H9 (cell line): ENCODE measurements around the gene OLIG2. TPM values are rescaled to one million over a fixed set of nuclear protein-coding genes. Genes with fewer than 3 reads are reported as not detected.

Experiments
- DNase-seq: peaks from one replicate; pipeline ENCODE4 v3.0.0-alpha.2; 2017
- H2AFZ ChIP-seq: one replicate; pipeline ENCODE4 v1.6.1; 2013; ENCODE audit warnings: mild to moderate bottlenecking, low read length, control low read depth, moderate library complexity
- H2AK5ac ChIP-seq: 2 replicates; pipeline ENCODE4 v1.6.1; 2013; ENCODE audit warnings: low read length, control low read depth, mixed read lengths; ENCODE audit not compliant: insufficient read length
- H2BK120ac ChIP-seq: one replicate; pipeline ENCODE4 v1.6.1; 2013; ENCODE audit warnings: low read depth, mild to moderate bottlenecking, low read length, control low read depth, inconsistent platforms; ENCODE audit not compliant: poor library complexity, severe bottlenecking
- H2BK12ac ChIP-seq: 2 replicates; pipeline ENCODE4 v1.6.1; 2013; ENCODE audit warnings: low read length, control low read depth, mixed read lengths, low read depth; ENCODE audit not compliant: insufficient read length
- H2BK15ac ChIP-seq: 2 replicates; pipeline ENCODE4 v1.6.1; 2013; ENCODE audit warnings: low read depth, low read length, control low read depth
- H2BK20ac ChIP-seq: one replicate; pipeline ENCODE4 v1.6.1; 2013; ENCODE audit warnings: low read depth, mild to moderate bottlenecking, low read length, control low read depth, inconsistent platforms; ENCODE audit not compliant: poor library complexity, severe bottlenecking
- H2BK5ac ChIP-seq: 2 replicates; pipeline ENCODE4 v1.6.1; 2013; ENCODE audit warnings: low read length, control low read depth, mixed read lengths; ENCODE audit not compliant: insufficient read length
- H3K14ac ChIP-seq: 2 replicates; pipeline ENCODE4 v1.6.1; 2013; ENCODE audit warnings: low read length, control low read depth; ENCODE audit not compliant: insufficient read depth
- H3K18ac ChIP-seq: 2 replicates; pipeline ENCODE4 v1.6.1; 2013; ENCODE audit warnings: low read depth, mild to moderate bottlenecking, mixed read lengths, low read length, control low read depth; ENCODE audit not compliant: insufficient read length
- H3K23ac ChIP-seq: 2 replicates; pipeline ENCODE4 v1.6.1; 2013; ENCODE audit warnings: low read length, control low read depth, mixed read lengths, low read depth; ENCODE audit not compliant: insufficient read length
- H3K23me2 ChIP-seq: 2 replicates; pipeline ENCODE4 v1.6.1; 2013; ENCODE audit warnings: low read depth, mild to moderate bottlenecking, mixed read lengths, low read length, control low read depth; ENCODE audit not compliant: insufficient read length, poor library complexity, severe bottlenecking
- H3K27ac ChIP-seq: 2 replicates; pipeline ENCODE4 v1.5.1; 2013; ENCODE audit warnings: low read length, control low read depth, mixed read lengths, low read depth; ENCODE audit not compliant: insufficient read length
- H3K27me3 ChIP-seq: 2 replicates; pipeline ENCODE4 v1.6.1; 2013; ENCODE audit warnings: low read length, control low read depth, inconsistent platforms; ENCODE audit not compliant: insufficient read depth
- H3K4ac ChIP-seq: 2 replicates; pipeline ENCODE4 v1.6.1; 2013; ENCODE audit warnings: low read depth, mild to moderate bottlenecking, control low read depth, inconsistent platforms, low read length, moderate library complexity
- H3K4me1 ChIP-seq: 2 replicates; pipeline ENCODE4 v1.6.1; 2013; ENCODE audit warnings: low read length, control low read depth, inconsistent platforms; ENCODE audit not compliant: insufficient read depth
- H3K4me2 ChIP-seq: 2 replicates; pipeline ENCODE4 v1.6.1; 2013; ENCODE audit warnings: low read length, control low read depth, mixed read lengths; ENCODE audit not compliant: insufficient read length, insufficient read depth
- H3K56ac ChIP-seq: 2 replicates; pipeline ENCODE4 v1.6.1; 2013; ENCODE audit warnings: low read depth, mild to moderate bottlenecking, mixed read lengths, low read length, control low read depth; ENCODE audit not compliant: insufficient read length
- H3K79me1 ChIP-seq: 2 replicates; pipeline ENCODE4 v1.6.1; 2013; ENCODE audit warnings: low read depth, mild to moderate bottlenecking, moderate library complexity, low read length, control low read depth, inconsistent platforms; ENCODE audit not compliant: insufficient read depth, poor library complexity, severe bottlenecking
- H3K79me2 ChIP-seq: 2 replicates; pipeline ENCODE4 v1.6.1; 2013; ENCODE audit warnings: low read length, control low read depth, inconsistent platforms; ENCODE audit not compliant: insufficient read depth
- H3K9ac ChIP-seq: 2 replicates; pipeline ENCODE4 v1.6.1; 2013; ENCODE audit warnings: low read length, control low read depth, mixed read lengths; ENCODE audit not compliant: insufficient read length; ENCODE audit errors: extremely low read depth
- H3K9me3 ChIP-seq: one replicate; pipeline ENCODE4 v1.6.1; 2013; ENCODE audit warnings: low read depth, low read length, inconsistent platforms; ENCODE audit not compliant: control insufficient read depth
- H3T11ph ChIP-seq: one replicate; pipeline ENCODE4 v1.6.1; 2013; ENCODE audit warnings: mild to moderate bottlenecking, low read length, control low read depth, inconsistent platforms
- H4K20me1 ChIP-seq: one replicate; pipeline ENCODE4 v1.6.1; 2013; ENCODE audit not compliant: control insufficient read depth, insufficient read length, insufficient read depth
- H4K5ac ChIP-seq: 2 replicates; pipeline ENCODE4 v1.6.1; 2013; ENCODE audit warnings: low read depth, mild to moderate bottlenecking, mixed read lengths, low read length, control low read depth; ENCODE audit not compliant: insufficient read length
- H4K8ac ChIP-seq: replicated peaks from 2 replicates; pipeline ENCODE4 v1.6.1; 2013; ENCODE audit warnings: low read length, control low read depth, mixed read lengths, low read depth; ENCODE audit not compliant: insufficient read length
- H4K91ac ChIP-seq: 2 replicates; pipeline ENCODE4 v1.6.1; 2013; ENCODE audit warnings: low read depth, mild to moderate bottlenecking, moderate library complexity, mixed read lengths, low read length, control low read depth; ENCODE audit not compliant: insufficient read length
- H3K27ac Mint-ChIP-seq, 3 experiments: 2 replicates in 2 of 3; 3 replicates in 1 of 3; pipeline ENCODE4 v1.8.0; 2020 to 2021; ENCODE audit warnings: mixed read lengths in 3 of 3, mild to moderate bottlenecking in 1 of 3, moderate library complexity in 1 of 3
- H3K27me3 Mint-ChIP-seq: 2 replicates; pipeline ENCODE4 v1.8.0; 2021; ENCODE audit warnings: low read depth, mild to moderate bottlenecking, moderate library complexity, mixed read lengths
- H3K36me3 Mint-ChIP-seq, 3 experiments: 2 replicates in 2 of 3; 3 replicates in 1 of 3; pipeline ENCODE4 v1.8.0; 2020 to 2021; ENCODE audit warnings: low read depth in 3 of 3, mixed read lengths in 3 of 3; ENCODE audit not compliant: insufficient read depth in 1 of 3
- H3K4me1 Mint-ChIP-seq, 2 experiments: 2 replicates each; pipeline ENCODE4 v1.8.0; 2020; ENCODE audit warnings: mixed read lengths in 2 of 2
- H3K4me3 Mint-ChIP-seq, 2 experiments: 2 replicates in 1 of 2; 3 replicates in 1 of 2; pipeline ENCODE4 v1.8.0; 2020 to 2021; ENCODE audit warnings: mild to moderate bottlenecking in 2 of 2, mixed read lengths in 2 of 2, moderate library complexity in 1 of 2
- H3K9me3 Mint-ChIP-seq, 2 experiments: 2 replicates in 1 of 2; 3 replicates in 1 of 2; pipeline ENCODE4 v1.8.0; 2020; ENCODE audit warnings: mild to moderate bottlenecking in 2 of 2, mixed read lengths in 2 of 2, moderate library complexity in 1 of 2
- CTCF ChIP-seq: fragments of 200-600 bp; sonication (generic); conservative IDR thresholded peaks from 3 replicates; pipeline ENCODE4 v1.8.0; 2021; ENCODE audit warnings: antibody characterized with exemption, mild to moderate bottlenecking
- WGBS: extraction: QIAGEN DNeasy Blood & Tissue Kit; methylation state at CpG from one replicate; pipeline ENCODE4 v1.1.7; 2013; ENCODE audit warnings: missing lambda C conversion rate, low lambda C conversion rate, mixed read lengths; ENCODE audit not compliant: insufficient read length; ENCODE audit errors: extremely low coverage; 5-methylcytosine and 5-hydroxymethylcytosine counted together
- total RNA-seq: library from RNA; stranded (reverse); gene quantifications from 2 replicates; pipeline ENCODE4 v1.2.1, GENCODE V29; 2021

The OLIG2 gene
- total RNA-seq, 1 experiment from 2014 or later = 1.4 TPM

GRCh38 chr21:33046455-33046854 lies 20.7 kb downstream of the OLIG2 start:
- no peak overlapping the region for H3K56ac ChIP-seq
- H3K9ac ChIP-seq = no peak overlapping the region
- Mint-ChIP-seq H3K9me3 (no peaks in the 10 kb centered on the region), H3K27ac (no peak overlapping the region), H3K27me3 (peaks cover 62% of the 10 kb centered on the region), H3K4me3 (no peak overlapping the region), H3K4me1 (peaks cover 11 to 16% of the 10 kb centered on the region in 2 experiments), H3K36me3 (no peaks in the 10 kb centered on the region)
- no peak overlapping the region for H2AK5ac ChIP-seq
- no peak overlapping the region for H3K14ac ChIP-seq
- H3K27ac ChIP-seq = no peak overlapping the region
- no peak overlapping the region for H2AFZ ChIP-seq
- H3K4me2 ChIP-seq = no peak overlapping the region
- H2BK15ac ChIP-seq = no peak overlapping the region
- H2BK12ac ChIP-seq = no peak overlapping the region
- H4K8ac ChIP-seq = no peak overlapping the region
- H4K5ac ChIP-seq = no peak overlapping the region
- H3K4ac ChIP-seq = no peak overlapping the region
- H3K23me2 ChIP-seq = no peaks in the 10 kb centered on the region
- no peaks in the 10 kb centered on the region for H3K79me1 ChIP-seq
- H4K20me1 ChIP-seq = no peaks in the 10 kb centered on the region
- H3K27me3 ChIP-seq = no peaks in the 10 kb centered on the region; the same call in 1 of the 2 replicates
- DNase-seq = no peak
- WGBS = no CpG with 5 or more reads among the region's 8 CpGs
- no peak overlapping the region for H3K23ac ChIP-seq
- no peaks in the 10 kb centered on the region for H3K9me3 ChIP-seq
- H2BK20ac ChIP-seq = no peak overlapping the region
- no peak overlapping the region for H2BK5ac ChIP-seq
- peak overlapping the region; percentile 28 for H2BK120ac ChIP-seq
- no peak for TF ChIP-seq CTCF
- no peak overlapping the region for H3T11ph ChIP-seq
- H4K91ac ChIP-seq = no peak overlapping the region
- no peak overlapping the region for H3K18ac ChIP-seq
- no peaks in the 10 kb centered on the region for H3K79me2 ChIP-seq
- H3K4me1 ChIP-seq = peaks cover 3% of the 10 kb centered on the region; the same call in 1 of the 2 replicates
